Measurements from ENCODE around the gene ZNF845.

The ZNF845 gene

DNA sequence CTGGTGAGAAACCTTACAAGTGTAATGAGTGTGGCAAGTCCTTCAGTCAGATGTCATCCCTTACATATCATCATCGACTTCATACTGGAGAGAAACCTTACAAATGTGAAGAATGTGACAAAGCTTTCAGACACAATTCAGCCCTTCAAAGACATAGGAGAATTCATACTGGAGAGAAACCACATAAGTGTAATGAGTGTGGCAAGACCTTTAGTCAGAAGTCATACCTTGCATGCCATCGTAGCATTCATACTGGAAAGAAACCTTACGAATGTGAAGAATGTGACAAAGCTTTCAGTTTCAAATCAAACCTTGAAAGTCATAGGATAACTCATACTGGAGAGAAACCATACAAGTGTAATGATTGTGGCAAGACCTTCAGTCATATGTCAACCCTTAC lies 47.8 kb downstream of the ZNF845 start:
- H3K36me3 ChIP-seq (ENCODE audit: control insufficient read depth in 1 of 2, insufficient read depth in 2 of 2, low read length in 2 of 2), result peaks cover 21 to 31% of the 10 kb centered on the region in 2 experiments
- no CpG with 5 or more reads among the region's 3 CpGs for WGBS (ENCODE audit: extremely low coverage, insufficient coverage, insufficient read length)

DNA sequence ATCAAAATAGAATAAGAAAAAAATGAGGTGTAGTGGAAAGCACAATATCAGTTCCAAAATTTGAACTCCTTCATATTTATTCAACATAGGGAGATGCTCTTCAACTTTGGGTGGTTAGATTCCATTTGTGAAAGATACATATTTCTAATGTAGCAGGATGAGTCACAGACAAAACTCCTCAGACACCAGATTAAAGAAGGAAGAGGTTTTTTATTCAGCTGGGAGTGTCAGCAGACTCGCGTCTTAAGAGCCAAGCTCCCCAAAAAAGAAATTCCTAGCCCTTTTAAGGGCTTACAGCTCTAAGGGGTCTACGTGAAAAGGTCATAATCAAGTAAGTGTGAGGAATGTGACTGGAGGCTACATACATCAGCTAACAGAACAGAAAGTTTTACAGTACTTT lies 54.6 kb downstream of the ZNF845 start:
- no peak overlapping the region for H2BK5ac ChIP-seq (ENCODE audit: low read depth, low read length, poor library complexity)
- peak in 1 of 2 donors; percentile 8 for DNase-seq
- no peak overlapping the region for H2AK5ac ChIP-seq (ENCODE audit: low read length)
- no peak overlapping the region for H3K9ac ChIP-seq (ENCODE audit: low read length)
- no peak overlapping the region for H4K12ac ChIP-seq (ENCODE audit: low read depth, low read length)
- H3K79me1 ChIP-seq (ENCODE audit: low read length), result no peaks in the 10 kb centered on the region
- H2BK12ac ChIP-seq (ENCODE audit: low read length), result no peak overlapping the region
- no peaks in the 10 kb centered on the region for H3K79me2 ChIP-seq (ENCODE audit: control insufficient read depth, insufficient read depth, low read length, poor library complexity)
- H3K9me3 ChIP-seq (ENCODE audit: insufficient read depth, low read depth, low read length), result peaks cover 8% of the 10 kb centered on the region
- H3K4ac ChIP-seq (ENCODE audit: low read depth, low read length), result no peak overlapping the region
- no peaks in the 10 kb centered on the region for H3K36me3 ChIP-seq (ENCODE audit: control insufficient read depth in 1 of 2, insufficient read depth in 2 of 2, low read length in 2 of 2)
- no peak overlapping the region for H3K23ac ChIP-seq (ENCODE audit: low read length)
- no peak overlapping the region for H3K4me2 ChIP-seq (ENCODE audit: low read length)
- no peak overlapping the region for H2BK120ac ChIP-seq (ENCODE audit: insufficient read depth, low read length, poor library complexity)
- no peak overlapping the region for H4K91ac ChIP-seq (ENCODE audit: low read depth, low read length)
- H2AFZ ChIP-seq (ENCODE audit: insufficient read depth, low read length, poor library complexity), result no peak overlapping the region
- no CpG with 5 or more reads among the region's 3 CpGs for WGBS (ENCODE audit: extremely low coverage, insufficient coverage, insufficient read length)
- H4K8ac ChIP-seq (ENCODE audit: low read depth, low read length), result no peak overlapping the region
- H3K4me3 ChIP-seq (ENCODE audit: low read depth, low read length), result no peak overlapping the region
- H3K27ac ChIP-seq (ENCODE audit: low read depth, low read length), result no peak overlapping the region
- no peak overlapping the region for H3K18ac ChIP-seq (ENCODE audit: low read length)
- H3K4me1 ChIP-seq (ENCODE audit: control insufficient read depth in 1 of 2, insufficient read depth in 2 of 2, low read length in 2 of 2), result no peaks in the 10 kb centered on the region
- H3K14ac ChIP-seq (ENCODE audit: low read length), result no peak overlapping the region
- no peaks in the 10 kb centered on the region for H3K27me3 ChIP-seq (ENCODE audit: insufficient read depth, low read length)

More for the DNA sequence above, 47.8 kb downstream of the ZNF845 start:
- Histone ChIP-seq H2BK12ac (ENCODE audit: low read length) (no peak overlapping the region), H3K14ac (ENCODE audit: low read length) (no peak overlapping the region), H3K4me3 (ENCODE audit: low read depth, low read length) (no peak overlapping the region), H2AK5ac (ENCODE audit: low read length) (no peak overlapping the region), H3K27ac (ENCODE audit: low read depth, low read length) (no peak overlapping the region), H3K9ac (ENCODE audit: low read length) (no peak overlapping the region), H3K4me1 (ENCODE audit: control insufficient read depth in 1 of 2, insufficient read depth in 2 of 2, low read length in 2 of 2) (no peaks in the 10 kb centered on the region), H3K79me2 (ENCODE audit: control insufficient read depth, insufficient read depth, low read length, poor library complexity) (no peaks in the 10 kb centered on the region), H4K8ac (ENCODE audit: low read depth, low read length) (no peak overlapping the region), H3K27me3 (ENCODE audit: insufficient read depth, low read length) (no peaks in the 10 kb centered on the region), H4K91ac (ENCODE audit: low read depth, low read length) (no peak overlapping the region), H2BK120ac (ENCODE audit: insufficient read depth, low read length, poor library complexity) (no peak overlapping the region), H4K12ac (ENCODE audit: low read depth, low read length) (no peak overlapping the region), H2AFZ (ENCODE audit: insufficient read depth, low read length, poor library complexity) (no peak overlapping the region), H2BK5ac (ENCODE audit: low read depth, low read length, poor library complexity) (no peak overlapping the region), H3K23ac (ENCODE audit: low read length) (no peak overlapping the region), H3K79me1 (ENCODE audit: low read length) (no peaks in the 10 kb centered on the region), H3K9me3 (ENCODE audit: insufficient read depth, low read depth, low read length) (peaks cover 6% of the 10 kb centered on the region), H3K4ac (ENCODE audit: low read depth, low read length) (no peak overlapping the region), H3K4me2 (ENCODE audit: low read length) (no peak overlapping the region), H3K18ac (ENCODE audit: low read length) (no peak overlapping the region)
- DNase-seq, result peak; percentile 56 to 90

DNA sequence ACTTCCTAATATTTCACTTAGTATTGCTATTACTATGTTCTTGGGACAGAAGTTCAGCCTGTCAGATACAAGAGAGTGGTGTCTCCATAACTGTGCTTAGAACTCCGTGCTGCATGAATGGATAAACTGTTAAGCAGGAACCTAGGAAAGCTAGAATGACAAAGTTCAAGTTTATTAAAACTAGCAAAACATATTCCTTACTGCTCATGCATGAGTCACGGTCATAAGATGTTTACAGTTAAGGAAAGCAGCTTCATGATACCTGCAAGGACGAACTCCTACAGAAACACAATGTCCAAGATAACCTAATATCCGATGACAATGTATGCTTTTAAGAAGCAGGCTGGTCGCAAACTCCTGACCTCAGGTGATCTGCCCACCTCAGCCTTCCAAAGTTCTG lies 55.4 kb downstream of the ZNF845 start:
- H2BK120ac ChIP-seq (ENCODE audit: insufficient read depth, low read length, poor library complexity), result no peak overlapping the region
- no peak overlapping the region for H2AK5ac ChIP-seq (ENCODE audit: low read length)
- no peak overlapping the region for H3K14ac ChIP-seq (ENCODE audit: low read length)
- no peaks in the 10 kb centered on the region for H3K27me3 ChIP-seq (ENCODE audit: insufficient read depth, low read length)
- H2BK5ac ChIP-seq (ENCODE audit: low read depth, low read length, poor library complexity), result no peak overlapping the region
- no peak overlapping the region for H4K12ac ChIP-seq (ENCODE audit: low read depth, low read length)
- H3K4me1 ChIP-seq (ENCODE audit: control insufficient read depth in 1 of 2, insufficient read depth in 2 of 2, low read length in 2 of 2), result peaks cover under 1% of the 10 kb centered on the region in 2 experiments
- peaks cover 7% of the 10 kb centered on the region for H3K9me3 ChIP-seq (ENCODE audit: insufficient read depth, low read depth, low read length)
- H3K79me1 ChIP-seq (ENCODE audit: low read length), result no peaks in the 10 kb centered on the region
- H3K27ac ChIP-seq (ENCODE audit: low read depth, low read length), result no peak overlapping the region
- no peak overlapping the region for H4K8ac ChIP-seq (ENCODE audit: low read depth, low read length)
- H3K4ac ChIP-seq (ENCODE audit: low read depth, low read length), result no peak overlapping the region
- H3K18ac ChIP-seq (ENCODE audit: low read length), result no peak overlapping the region
- WGBS (ENCODE audit: extremely low coverage, insufficient coverage, insufficient read length), result no CpG with 5 or more reads among the region's 5 CpGs
- H3K23ac ChIP-seq (ENCODE audit: low read length), result no peak overlapping the region
- H3K4me3 ChIP-seq (ENCODE audit: low read depth, low read length), result no peak overlapping the region
- H2AFZ ChIP-seq (ENCODE audit: insufficient read depth, low read length, poor library complexity), result no peak overlapping the region
- H3K4me2 ChIP-seq (ENCODE audit: low read length), result no peak overlapping the region
- no peaks in the 10 kb centered on the region for H3K36me3 ChIP-seq (ENCODE audit: control insufficient read depth in 1 of 2, insufficient read depth in 2 of 2, low read length in 2 of 2)
- H2BK12ac ChIP-seq (ENCODE audit: low read length), result no peak overlapping the region
- no peak overlapping the region for H3K9ac ChIP-seq (ENCODE audit: low read length)
- H4K91ac ChIP-seq (ENCODE audit: low read depth, low read length), result no peak overlapping the region
- H3K79me2 ChIP-seq (ENCODE audit: control insufficient read depth, insufficient read depth, low read length, poor library complexity), result no peaks in the 10 kb centered on the region
- no peak for DNase-seq

DNA sequence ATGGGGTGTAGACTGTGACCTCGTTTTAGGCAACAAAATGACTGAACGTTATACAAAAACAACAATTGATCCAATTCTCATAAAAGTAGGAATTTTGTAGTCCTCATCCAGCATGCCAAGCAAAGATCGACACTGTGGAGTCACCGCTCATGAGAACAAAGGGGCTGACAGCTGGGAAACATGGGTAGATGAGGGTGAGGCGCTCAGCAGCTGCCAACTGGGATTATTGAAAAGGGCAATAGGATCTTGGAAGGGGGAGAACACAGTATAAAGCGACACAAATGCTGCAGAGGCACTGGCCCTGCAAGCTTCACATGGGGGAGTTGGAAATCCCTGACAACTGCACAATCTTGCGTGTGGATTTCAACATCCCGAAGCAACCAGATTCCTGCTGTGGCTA lies 56.0 kb downstream of the ZNF845 start:
- no peak overlapping the region for H3K14ac ChIP-seq (ENCODE audit: low read length)
- H3K4me3 ChIP-seq (ENCODE audit: low read depth, low read length), result no peak overlapping the region
- H3K18ac ChIP-seq (ENCODE audit: low read length), result no peak overlapping the region
- peaks cover 2% of the 10 kb centered on the region for H3K79me2 ChIP-seq (ENCODE audit: control insufficient read depth, insufficient read depth, low read length, poor library complexity)
- no peak overlapping the region for H2BK12ac ChIP-seq (ENCODE audit: low read length)
- H2BK120ac ChIP-seq (ENCODE audit: insufficient read depth, low read length, poor library complexity), result no peak overlapping the region
- no CpG with 5 or more reads among the region's 8 CpGs for WGBS (ENCODE audit: extremely low coverage, insufficient coverage, insufficient read length)
- H3K23ac ChIP-seq (ENCODE audit: low read length), result no peak overlapping the region
- peaks cover 2% of the 10 kb centered on the region for H3K79me1 ChIP-seq (ENCODE audit: low read length)
- H3K27me3 ChIP-seq (ENCODE audit: insufficient read depth, low read length), result no peaks in the 10 kb centered on the region
- H2AK5ac ChIP-seq (ENCODE audit: low read length), result no peak overlapping the region
- no peak overlapping the region for H3K9ac ChIP-seq (ENCODE audit: low read length)
- no peak for DNase-seq
- no peak overlapping the region for H3K4ac ChIP-seq (ENCODE audit: low read depth, low read length)
- H4K12ac ChIP-seq (ENCODE audit: low read depth, low read length), result no peak overlapping the region
- no peak overlapping the region for H2BK5ac ChIP-seq (ENCODE audit: low read depth, low read length, poor library complexity)
- H3K4me2 ChIP-seq (ENCODE audit: low read length), result no peak overlapping the region
- H2AFZ ChIP-seq (ENCODE audit: insufficient read depth, low read length, poor library complexity), result no peak overlapping the region
- H3K9me3 ChIP-seq (ENCODE audit: insufficient read depth, low read depth, low read length), result peaks cover 5% of the 10 kb centered on the region
- no peaks in the 10 kb centered on the region for H3K36me3 ChIP-seq (ENCODE audit: control insufficient read depth in 1 of 2, insufficient read depth in 2 of 2, low read length in 2 of 2)
- H3K27ac ChIP-seq (ENCODE audit: low read depth, low read length), result no peak overlapping the region
- no peak overlapping the region for H4K91ac ChIP-seq (ENCODE audit: low read depth, low read length)
- H3K4me1 ChIP-seq (ENCODE audit: control insufficient read depth in 1 of 2, insufficient read depth in 2 of 2, low read length in 2 of 2), result peaks cover 2 to 3% of the 10 kb centered on the region in 2 experiments
- H4K8ac ChIP-seq (ENCODE audit: low read depth, low read length), result no peak overlapping the region
